ENCODE results near the gene SMPDL3A.
"Not testable (repeated sequence)": the region's sequence is repeated elsewhere in the genome, so short reads cannot be mapped to it uniquely, and the experiment has no call there.

SMPDL3A gene, protein sequence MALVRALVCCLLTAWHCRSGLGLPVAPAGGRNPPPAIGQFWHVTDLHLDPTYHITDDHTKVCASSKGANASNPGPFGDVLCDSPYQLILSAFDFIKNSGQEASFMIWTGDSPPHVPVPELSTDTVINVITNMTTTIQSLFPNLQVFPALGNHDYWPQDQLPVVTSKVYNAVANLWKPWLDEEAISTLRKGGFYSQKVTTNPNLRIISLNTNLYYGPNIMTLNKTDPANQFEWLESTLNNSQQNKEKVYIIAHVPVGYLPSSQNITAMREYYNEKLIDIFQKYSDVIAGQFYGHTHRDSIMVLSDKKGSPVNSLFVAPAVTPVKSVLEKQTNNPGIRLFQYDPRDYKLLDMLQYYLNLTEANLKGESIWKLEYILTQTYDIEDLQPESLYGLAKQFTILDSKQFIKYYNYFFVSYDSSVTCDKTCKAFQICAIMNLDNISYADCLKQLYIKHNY

GRCh38 chr6:122789182-122790027, at the start of gene SMPDL3A:
SMPDL3A (plus strand) TSS chr6:122789258; CDS start chr6:122789347, 89 bp downstream.
- no peak for DNase-seq

DNA sequence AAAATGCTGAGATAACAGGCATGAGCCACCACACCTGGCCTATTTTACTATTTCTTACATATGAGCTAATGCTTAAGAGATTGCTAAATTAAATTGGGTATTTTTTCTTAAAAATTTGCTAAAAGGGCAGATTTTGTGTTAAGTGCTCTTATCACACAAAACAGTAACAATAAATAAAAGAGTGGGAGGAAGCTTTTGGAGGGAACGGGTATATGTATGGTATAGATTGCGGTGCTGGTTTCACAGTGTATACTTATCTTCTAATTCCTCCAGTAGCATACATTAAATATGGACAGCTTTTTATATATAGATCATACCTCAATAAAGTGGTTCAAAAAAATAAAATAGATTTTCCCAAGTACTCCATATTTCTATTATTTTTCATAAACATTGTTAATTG, 49.0 kb upstream of the SMPDL3A start:
- no peak for DNase-seq

- DNase-seq, result no peak
Observed at GRCh38 chr6:122740936-122741335, 48.1 kb upstream of the SMPDL3A start.

DNA sequence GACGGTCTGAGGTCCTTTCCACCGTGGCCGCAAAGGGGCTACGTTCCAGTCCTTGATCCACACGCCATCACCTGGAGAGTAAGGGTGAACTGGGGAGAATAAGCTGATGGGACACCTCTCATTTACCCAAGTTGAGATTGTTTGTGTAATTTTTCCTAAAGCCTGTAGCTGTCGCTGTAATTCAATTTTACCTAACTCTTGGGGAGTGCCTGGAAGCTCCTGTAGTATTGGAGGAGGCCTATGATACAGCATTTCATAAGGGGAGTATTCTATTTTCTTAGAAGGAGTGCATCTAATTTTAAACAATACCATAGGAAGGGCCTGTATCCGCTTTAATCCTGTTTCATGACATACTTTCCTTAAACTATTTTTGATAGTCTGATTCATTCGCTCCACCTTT, 44.8 kb upstream of the SMPDL3A start:
- DNase-seq, result not testable (repeated sequence)

- DNase-seq, result not testable (repeated sequence)
Observed at GRCh38 chr6:122744856-122745255, 44.2 kb upstream of the SMPDL3A start.

- DNase-seq, result no peak
Observed at GRCh38 chr6:122746688-122747087, 42.4 kb upstream of the SMPDL3A start.

- DNase-seq, result no peak
Observed at GRCh38 chr6:122747573-122747972, 41.5 kb upstream of the SMPDL3A start.

DNA sequence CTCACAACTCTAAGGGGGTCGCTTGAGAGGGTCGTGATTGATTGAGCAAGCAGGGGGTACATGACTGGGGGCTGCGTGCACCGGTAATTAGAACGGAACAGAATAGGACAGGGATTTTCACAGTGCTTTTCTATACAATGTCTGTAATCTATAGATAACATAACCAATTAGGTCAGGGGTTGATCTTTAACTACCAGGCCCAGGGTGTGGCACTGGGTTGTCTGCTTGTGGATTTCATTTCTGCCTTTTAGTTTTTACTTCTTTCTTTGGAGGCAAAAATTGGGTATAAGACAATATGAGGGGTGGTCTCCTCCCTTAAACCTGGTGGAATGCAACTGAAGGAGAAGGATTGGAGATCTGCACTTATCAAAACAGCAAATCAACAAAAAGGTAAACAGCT, 40.1 kb upstream of the SMPDL3A start:
- DNase-seq, result not testable (repeated sequence)

- DNase-seq, result no peak
Observed at GRCh38 chr6:122749451-122750050, 39.5 kb upstream of the SMPDL3A start.

- no peak for DNase-seq
Observed at GRCh38 chr6:122751326-122751725, 37.7 kb upstream of the SMPDL3A start.

- no peak for DNase-seq
Observed at GRCh38 chr6:122752459-122752858, 36.6 kb upstream of the SMPDL3A start.

GRCh38 chr6:122753000-122753687, 35.9 kb upstream of the SMPDL3A start:
- no peak for DNase-seq

GRCh38 chr6:122753688-122754056, 35.4 kb upstream of the SMPDL3A start:
- no peak for DNase-seq

- no peak for DNase-seq
Observed at GRCh38 chr6:122754191-122754731, 34.8 kb upstream of the SMPDL3A start.

GRCh38 chr6:122755901-122756300, 33.2 kb upstream of the SMPDL3A start:
- no peak for DNase-seq

- no peak for DNase-seq
Observed at GRCh38 chr6:122758927-122759334, 30.1 kb upstream of the SMPDL3A start.

DNA sequence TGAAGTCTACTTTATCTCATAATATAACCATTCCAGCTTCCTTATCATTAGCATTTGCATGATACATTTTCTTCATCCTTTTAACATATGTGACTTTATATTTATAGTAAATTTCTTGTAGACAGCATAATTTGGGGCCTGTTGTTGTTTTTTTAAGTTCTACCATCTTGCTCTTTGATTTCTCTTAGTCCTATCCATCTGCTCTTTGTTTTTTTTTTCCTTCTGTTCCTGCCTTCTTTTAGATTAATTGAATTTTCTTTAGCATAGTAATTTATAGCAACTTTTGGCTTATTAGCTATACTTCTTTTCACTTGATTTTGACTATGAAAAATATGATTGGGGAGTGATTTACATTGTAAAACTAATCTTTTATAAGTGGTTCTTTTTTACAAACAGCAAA, 28.7 kb upstream of the SMPDL3A start:
- DNase-seq, result no peak

DNA sequence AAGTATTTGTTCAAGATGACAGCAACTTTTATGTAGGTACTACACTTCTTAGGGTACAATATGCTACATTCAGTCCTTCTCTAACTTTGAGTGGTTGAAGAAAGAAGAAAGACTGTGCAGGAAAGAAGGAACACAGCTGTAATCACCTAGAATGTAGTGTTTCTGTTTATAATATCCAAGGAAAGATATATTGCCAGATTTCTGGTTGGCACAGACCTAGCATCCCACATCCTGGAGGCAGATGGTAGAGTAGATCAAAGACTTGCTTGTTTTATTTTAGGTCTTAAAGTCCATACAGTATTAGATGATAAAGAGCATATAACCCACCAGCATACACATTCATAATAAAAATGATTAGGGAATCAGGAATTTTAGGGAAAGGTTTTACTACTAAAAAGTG, 22.8 kb upstream of the SMPDL3A start:
- DNase-seq, result no peak

DNA sequence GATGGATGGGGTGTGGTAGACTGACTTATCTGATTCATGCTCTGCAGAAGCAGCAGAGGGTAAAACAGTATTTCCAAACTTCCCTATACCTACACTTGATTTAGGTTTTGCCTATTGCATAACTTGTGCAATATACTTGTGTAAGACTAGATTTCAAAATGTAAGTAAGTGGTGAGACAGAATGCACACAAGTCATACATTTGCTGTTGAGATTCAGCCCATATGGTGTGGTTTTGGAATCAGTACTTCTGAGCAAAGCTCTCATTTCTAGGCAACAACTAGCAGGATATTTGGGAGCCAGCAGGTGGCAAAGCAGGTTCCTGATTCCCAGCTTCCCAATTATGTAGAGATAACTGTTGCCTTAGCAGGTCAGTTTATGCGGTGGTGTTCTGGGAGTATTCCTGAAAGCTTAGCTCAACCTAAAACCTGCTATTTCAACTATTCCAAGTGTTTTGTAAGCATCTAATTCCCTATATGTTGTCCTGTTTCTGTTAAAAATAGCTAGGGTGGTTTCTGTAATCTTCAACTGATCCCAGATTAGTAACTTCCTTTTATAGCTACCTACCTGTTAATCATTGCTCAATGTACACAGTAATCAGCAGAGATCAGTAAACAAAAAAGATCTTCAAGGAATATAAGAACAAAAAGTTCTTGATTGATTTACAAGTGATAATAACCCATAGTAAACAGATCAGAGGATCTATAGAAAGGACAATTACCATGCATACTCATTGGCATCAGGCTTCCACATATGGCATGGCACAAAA, 18.0 kb upstream of the SMPDL3A start:
- DNase-seq, result no peak

GRCh38 chr6:122772724-122773415, 16.2 kb upstream of the SMPDL3A start:
- DNase-seq, result no peak

DNA sequence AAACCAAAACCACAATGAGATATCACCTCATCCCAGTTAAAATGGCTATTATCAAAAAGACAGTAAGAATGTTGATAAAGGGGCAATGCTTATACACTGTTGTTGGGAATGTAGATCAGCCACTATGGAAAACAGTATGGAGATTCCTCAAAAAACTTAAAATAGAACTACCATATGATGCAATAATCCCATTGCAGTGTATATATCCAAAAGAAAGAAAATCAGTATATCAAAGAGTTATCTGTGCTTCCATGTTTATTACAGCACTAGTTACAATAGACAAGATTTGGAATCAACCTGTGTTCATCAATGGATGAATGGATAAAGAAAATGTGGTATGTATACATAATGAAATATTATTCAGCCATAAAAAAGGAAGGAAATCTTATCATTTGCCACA, 13.1 kb upstream of the SMPDL3A start:
- no peak for DNase-seq

Data from activated CD4-positive, CD25-positive, alpha-beta regulatory T cell (primary cell).